Ovary (tissue), 3 donors: ENCODE data around the gene ARRB2.

ENCODE experiments used
- CTCF ChIP-seq, 3 donors: fragments of 450-650 bp in 2 of 3; fragments of 200-600 bp in 1 of 3; IDR thresholded peaks; one replicate each; pipeline versions ENCODE4 v1.5.1 to v1.8.0; 2016 to 2022; ENCODE audit warnings: antibody characterized with exemption in 3 of 3, mild to moderate bottlenecking in 1 of 3
- EP300 ChIP-seq: sonication (generic); formaldehyde crosslinking; IDR thresholded peaks from one replicate; pipeline ENCODE4 v1.6.1; 2017; ENCODE audit warnings: antibody characterized with exemption
- POLR2A ChIP-seq: fragments of 450-650 bp; IDR thresholded peaks from one replicate; pipeline ENCODE4 v1.6.1; 2017; ENCODE audit warnings: antibody characterized with exemption, mild to moderate bottlenecking, moderate library complexity
- donor health status: DM: no; HTN: no; CAD: no.

- TF ChIP-seq CTCF (IDR thresholded peaks at IDR 0.05) (no peak), POLR2A (no peak), EP300 (no peak)
Measured at GRCh38 chr17:4753392-4753791, 43.0 kb downstream of the ARRB2 start.
